Ascending aorta (tissue), 2 donors: Measurements from ENCODE around the gene FASTK. TPM values are rescaled to one million over a fixed set of nuclear protein-coding genes. Genes with fewer than 3 reads are reported as not detected.

Experiments
- DNase-seq, 2 donors: peaks; one replicate each; pipeline ENCODE4 v3.0.0-alpha.2; 2019; ENCODE audit warnings: low spot score in 2 of 2
- H3K27ac ChIP-seq, 2 donors: fragments of 200-600 bp; sonication (generic); one replicate each; pipeline ENCODE4 v1.5.1; 2016 to 2017; ENCODE audit warnings: mild to moderate bottlenecking in 1 of 2
- H3K27me3 ChIP-seq: fragments of 200-600 bp; sonication (generic); one replicate; pipeline ENCODE4 v1.5.1; 2017
- H3K36me3 ChIP-seq, 2 donors: fragments of 200-600 bp; sonication (generic); one replicate each; pipeline ENCODE4 v1.5.1; 2016
- H3K4me1 ChIP-seq, 2 donors: fragments of 200-600 bp; sonication (generic); one replicate each; pipeline ENCODE4 v1.5.1; 2016 to 2017; ENCODE audit warnings: mild to moderate bottlenecking in 1 of 2
- H3K4me3 ChIP-seq, 2 donors: fragments of 200-600 bp; sonication (generic); one replicate each; pipeline ENCODE4 v1.5.1; 2016 to 2017; ENCODE audit warnings: mild to moderate bottlenecking in 1 of 2
- H3K9me3 ChIP-seq, 2 donors: fragments of 200-600 bp; sonication (generic); one replicate each; pipeline ENCODE4 v1.5.1; 2016
- CTCF ChIP-seq, 3 experiments: fragments of 200-600 bp in 2 of 3; fragments of 450-650 bp in 1 of 3; sonication (generic) in 2 of 3; IDR thresholded peaks; one replicate each; pipeline ENCODE4 v1.5.1; 2016 to 2019; ENCODE audit warnings: antibody characterized with exemption in 3 of 3, mild to moderate bottlenecking in 1 of 3, moderate library complexity in 1 of 3
- intact Hi-C: fragments of 100-400 bp; cut with DNase I; formaldehyde crosslinking; loops from one replicate; pipeline ENCODE4 v1.15.1; 2023
- total RNA-seq: library from RNA; depleted of rRNA; stranded (reverse); fragments of >200 nt; gene quantifications from one replicate; pipeline ENCODE4 v1.1.0, GENCODE V29; 2016

Gene FASTK
- total RNA-seq, 1 donor from 2014 or later = 121 TPM

DNA sequence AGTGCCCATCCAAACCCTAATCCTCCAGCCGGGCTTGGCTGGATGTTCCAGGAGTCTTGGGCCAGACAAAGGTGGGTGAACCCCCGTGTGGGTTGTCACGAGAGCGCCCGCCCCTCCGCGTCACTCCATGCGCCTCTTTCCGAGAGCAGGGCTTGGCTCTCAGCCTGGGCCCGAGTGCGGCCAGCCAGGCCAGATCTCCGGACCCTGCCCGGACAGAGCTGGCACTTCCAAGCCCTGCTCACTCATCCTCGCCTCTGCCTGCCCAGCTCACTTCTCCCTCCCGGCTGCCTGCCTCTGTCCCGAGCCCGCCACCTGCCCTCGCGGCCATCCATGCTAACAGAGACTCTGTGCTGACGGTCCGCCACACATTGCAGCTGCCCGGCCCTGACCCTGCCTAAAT lies 40.3 kb upstream of the FASTK start:
- no peaks in the 10 kb centered on the region for H3K27me3 ChIP-seq
- peaks cover 34 to 66% of the 10 kb centered on the region in 2 donors for H3K36me3 ChIP-seq
- H3K4me1 ChIP-seq = peaks cover 3 to 5% of the 10 kb centered on the region in 2 donors
- no peaks in the 10 kb centered on the region for H3K9me3 ChIP-seq
- no peak overlapping the region for H3K27ac ChIP-seq
- intact Hi-C loops = no loop called here
- TF ChIP-seq CTCF (IDR thresholded peaks at IDR 0.05) = no peak
- DNase-seq = no peak
- no peak overlapping the region for H3K4me3 ChIP-seq

GRCh38 chr7:151119902-151120301 lies 39.3 kb upstream of the FASTK start:
- Histone ChIP-seq H3K4me3 (no peak overlapping the region), H3K4me1 (peaks cover 0 to 2% of the 10 kb centered on the region in 2 donors), H3K27ac (no peak overlapping the region), H3K36me3 (peaks cover 34 to 66% of the 10 kb centered on the region in 2 donors), H3K9me3 (no peaks in the 10 kb centered on the region), H3K27me3 (no peaks in the 10 kb centered on the region)
- intact Hi-C loops = no loop called here
- no peak for DNase-seq
- no peak for TF ChIP-seq CTCF (IDR thresholded peaks at IDR 0.05)

DNA sequence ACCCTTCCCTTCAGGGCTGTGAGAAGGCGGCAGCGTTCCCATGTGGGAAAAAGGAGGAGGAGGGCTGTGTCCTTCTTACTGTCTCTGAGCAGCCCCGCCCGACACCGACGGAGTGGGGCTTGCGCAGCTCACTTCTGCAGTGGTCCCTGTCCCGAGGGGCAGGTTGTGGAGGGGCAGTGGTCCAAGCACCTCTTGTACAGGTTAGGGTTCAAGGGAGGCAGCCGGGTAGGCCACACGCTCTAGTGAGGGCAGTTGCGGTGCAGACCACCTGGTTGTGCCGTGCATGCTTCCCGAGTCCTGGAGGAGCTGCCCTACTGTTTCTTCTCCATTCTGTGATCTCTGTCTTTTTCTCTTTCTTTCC lies 38.4 kb upstream of the FASTK start:
- no peak overlapping the region for H3K27ac ChIP-seq
- H3K36me3 ChIP-seq = peaks cover 34 to 66% of the 10 kb centered on the region in 2 donors
- H3K4me1 ChIP-seq = peaks cover 0 to 2% of the 10 kb centered on the region in 2 donors
- DNase-seq = no peak
- H3K9me3 ChIP-seq = no peaks in the 10 kb centered on the region
- no peak overlapping the region for H3K4me3 ChIP-seq
- no peaks in the 10 kb centered on the region for H3K27me3 ChIP-seq
- intact Hi-C loops = no loop called here
- TF ChIP-seq CTCF (IDR thresholded peaks at IDR 0.05) = no peak

DNA sequence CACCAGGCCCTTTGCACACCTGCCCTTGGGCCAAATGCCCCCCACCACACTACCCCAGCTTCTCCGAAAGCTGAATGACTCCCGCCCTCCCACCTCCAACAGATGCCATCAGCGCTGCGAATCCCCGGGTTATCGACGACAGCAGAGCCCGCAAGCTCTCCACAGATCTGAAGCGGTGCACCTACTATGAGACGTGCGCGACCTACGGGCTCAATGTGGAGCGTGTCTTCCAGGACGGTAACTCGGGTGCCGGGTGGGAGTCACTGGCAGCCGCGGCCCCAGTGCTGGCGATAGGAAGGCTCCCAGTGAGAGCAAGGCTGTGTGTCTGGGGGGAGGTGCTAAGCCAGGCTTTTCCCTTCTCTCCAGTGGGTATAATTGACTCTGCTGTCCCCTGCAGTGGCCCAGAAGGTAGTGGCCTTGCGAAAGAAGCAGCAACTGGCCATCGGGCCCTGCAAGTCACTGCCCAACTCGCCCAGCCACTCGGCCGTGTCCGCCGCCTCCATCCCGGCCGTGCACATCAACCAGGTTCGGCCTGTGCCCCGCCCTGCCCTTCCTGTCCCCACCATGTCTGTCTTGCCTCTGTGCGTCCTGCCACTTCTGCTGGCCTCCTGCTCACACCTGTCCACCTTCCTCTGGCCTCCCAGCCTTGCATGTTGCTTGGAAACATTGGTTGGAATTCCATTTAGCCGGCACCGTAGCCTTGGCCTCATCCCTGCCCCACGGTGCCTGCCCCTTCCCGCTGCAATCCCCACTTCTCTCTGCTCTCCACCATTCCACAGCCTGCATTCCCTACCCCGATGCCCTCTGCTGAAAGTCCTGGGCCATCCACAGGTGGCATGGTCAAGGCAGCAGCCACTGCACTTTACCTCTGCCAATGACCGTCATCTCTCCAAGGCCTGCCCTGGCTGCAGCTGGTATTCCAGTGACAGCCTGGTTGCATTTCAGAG lies 37.8 kb upstream of the FASTK start:
- no peak for TF ChIP-seq CTCF (IDR thresholded peaks at IDR 0.05)
- Histone ChIP-seq H3K27me3 (no peaks in the 10 kb centered on the region), H3K27ac (no peak overlapping the region), H3K36me3 (peaks cover 34 to 60% of the 10 kb centered on the region in 2 donors), H3K4me1 (peaks cover 0 to 2% of the 10 kb centered on the region in 2 donors), H3K9me3 (no peaks in the 10 kb centered on the region), H3K4me3 (no peak overlapping the region)
- no peak for DNase-seq
- intact Hi-C loops = no loop called here

- Histone ChIP-seq H3K4me1 (peaks cover 0 to 2% of the 10 kb centered on the region in 2 donors), H3K36me3 (peaks cover 34 to 52% of the 10 kb centered on the region in 2 donors), H3K9me3 (no peaks in the 10 kb centered on the region), H3K27me3 (no peaks in the 10 kb centered on the region), H3K4me3 (no peak overlapping the region), H3K27ac (no peak overlapping the region)
- intact Hi-C loops = no loop called here
- TF ChIP-seq CTCF (IDR thresholded peaks at IDR 0.05) = no peak
- no peak for DNase-seq
Observed at GRCh38 chr7:151117565-151117964, 37.0 kb upstream of the FASTK start.
